HCT116 (cell line): ENCODE data around the gene STK39. TPM values are rescaled to one million over a fixed set of nuclear protein-coding genes. Genes with fewer than 3 reads are reported as not detected.

ENCODE experiments used
- ATAC-seq: fragments of 200-7000 bp; cut with Tn5 transposase; 2 replicates; pipeline ENCODE4 v1.9.1; 2020; ENCODE audit warnings: mild to moderate bottlenecking, moderate library complexity
- BruUV-seq: library from RNA; stranded (reverse); fragments of 400-500 nt; replicated peaks from 2 replicates; lab custom pipeline; 2021; lab: Mats Ljungman, UMichigan
- CTCF ChIA-PET: fragments of 300-600 bp; sonication (Branson Sonifier 250); formaldehyde crosslinking; loops from one replicate; lab custom pipeline; 2021; ENCODE audit warnings: antibody characterized with exemption; lab: Charles Lee
- POLR2A ChIA-PET: fragments of 300-600, 350-600 bp; sonication (Branson Sonifier 250); formaldehyde crosslinking; loops from one replicate; lab custom pipeline; 2021; ENCODE audit warnings: antibody characterized with exemption; lab: Charles Lee
- RAD21 ChIA-PET, 2 experiments: fragments of 300-600 bp; sonication (Branson Sonifier 250); formaldehyde crosslinking; loops; one replicate each; lab custom pipeline; 2023; ENCODE audit warnings: low total read pairs in 2 of 2; ENCODE audit not compliant: uncharacterized antibody in 2 of 2, unreplicated experiment in 2 of 2, low non-redundant PET in 1 of 2; lab: Charles Lee
- DNase-seq: peaks from one replicate; pipeline ENCODE4 v3.0.0-alpha.2; 2010; ENCODE audit warnings: low read depth, low spot score
- H2AFZ ChIP-seq: fragments of 200-600 bp; shearing (Covaris generic), sonication (generic); 2 replicates; pipeline ENCODE4 v1.6.1; 2017; ENCODE audit warnings: low read depth, mixed run types, mixed read lengths, antibody characterized with exemption, low read length; ENCODE audit not compliant: poor library complexity, severe bottlenecking
- H3K27ac ChIP-seq: 2 replicates; pipeline ENCODE4 v1.5.1; 2012; ENCODE audit warnings: low read depth, low read length
- H3K27me3 ChIP-seq: fragments of 200-600 bp; sonication (generic); 2 replicates; pipeline ENCODE4 v1.6.1; 2016; ENCODE audit warnings: mixed run types, low read length, mixed read lengths; ENCODE audit not compliant: insufficient read depth
- H3K36me3 ChIP-seq, 2 experiments: fragments of 200-500 bp in 1 of 2; fragments of 200-600 bp in 1 of 2; sonication (Bioruptor generic) in 1 of 2; sonication (generic) in 1 of 2; 2 replicates each; pipeline versions ENCODE4 v1.5.1 to v1.6.1; 2014 to 2016; ENCODE audit warnings: low read length in 2 of 2, inconsistent platforms in 1 of 2, mixed read lengths in 1 of 2, mixed run types in 1 of 2; ENCODE audit not compliant: insufficient read depth in 2 of 2, control insufficient read depth in 1 of 2
- H3K4me1 ChIP-seq, 2 experiments: fragments of 200-600 bp in 1 of 2; sonication (generic) in 1 of 2; 2 replicates each; pipeline versions ENCODE4 v1.5.1 to v1.6.1; 2012 to 2017; ENCODE audit warnings: low read length in 2 of 2, inconsistent platforms in 1 of 2, mild to moderate bottlenecking in 1 of 2, mixed read lengths in 1 of 2, mixed run types in 1 of 2, moderate library complexity in 1 of 2; ENCODE audit not compliant: insufficient read depth in 2 of 2, control insufficient read depth in 1 of 2
- H3K4me2 ChIP-seq: fragments of 200-600 bp; sonication (generic); 2 replicates; pipeline ENCODE4 v1.6.1; 2017; ENCODE audit warnings: mixed run types, low read length, mixed read lengths
- H3K4me3 ChIP-seq, 2 experiments: fragments of 200-600 bp in 1 of 2; sonication (generic) in 1 of 2; replicated peaks in 1 of 2; 2 replicates each; pipeline ENCODE4 v1.5.1; 2011 to 2016; ENCODE audit warnings: low read length in 2 of 2, control low read depth in 1 of 2, low read depth in 1 of 2, mild to moderate bottlenecking in 1 of 2, mixed read lengths in 1 of 2, mixed run types in 1 of 2
- H3K79me2 ChIP-seq: fragments of 200-600 bp; sonication (generic); 2 replicates; pipeline ENCODE4 v1.6.1; 2017; ENCODE audit warnings: mild to moderate bottlenecking, mixed run types, low read length, moderate library complexity, mixed read lengths; ENCODE audit not compliant: insufficient read depth
- H3K9ac ChIP-seq: fragments of 200-600 bp; sonication (generic); 2 replicates; pipeline ENCODE4 v1.6.1; 2016; ENCODE audit warnings: low read length, mixed read lengths
- H3K9me2 ChIP-seq: fragments of 200-600 bp; sonication (generic), shearing (Covaris generic); 2 replicates; pipeline ENCODE4 v1.6.1; 2017; ENCODE audit warnings: mixed run types, mild to moderate bottlenecking, moderate library complexity; ENCODE audit not compliant: insufficient read depth
- H3K9me3 ChIP-seq, 2 experiments: fragments of 200-500 bp in 1 of 2; fragments of 200-600 bp in 1 of 2; sonication (Bioruptor generic) in 1 of 2; sonication (generic) in 1 of 2; 2 replicates each; pipeline ENCODE4 v1.6.1; 2014 to 2017; ENCODE audit warnings: low read length in 2 of 2, mixed read lengths in 2 of 2, inconsistent platforms in 1 of 2, low read depth in 1 of 2, mild to moderate bottlenecking in 1 of 2, mixed run types in 1 of 2, moderate library complexity in 1 of 2; ENCODE audit not compliant: control insufficient read depth in 1 of 2, insufficient read depth in 1 of 2
- H4K20me1 ChIP-seq: fragments of 200-600 bp; sonication (generic), shearing (Covaris generic); 2 replicates; pipeline ENCODE4 v1.6.1; 2017; ENCODE audit warnings: mixed run types, mild to moderate bottlenecking, moderate library complexity; ENCODE audit not compliant: insufficient read depth
- ATF3 ChIP-seq: IDR thresholded peaks from 2 replicates; pipeline ENCODE4 v1.6.1; 2012
- CTCF ChIP-seq, 3 experiments: fragments of 200-600 bp in 1 of 3; sonication (generic) in 1 of 3; IDR thresholded peaks in 2 of 3; conservative IDR thresholded peaks in 1 of 3; 2 replicates each; pipeline ENCODE4 v1.5.1; 2012 to 2017; ENCODE audit warnings: low read depth in 2 of 3, low read length in 2 of 3, antibody characterized with exemption in 1 of 3, borderline replicate concordance in 1 of 3, control low read depth in 1 of 3, mild to moderate bottlenecking in 1 of 3, mixed read lengths in 1 of 3, mixed run types in 1 of 3, moderate library complexity in 1 of 3; ENCODE audit not compliant: insufficient read depth in 1 of 3
- RAD21 ChIP-seq: IDR thresholded peaks from 2 replicates; pipeline ENCODE4 v1.6.1; 2012; ENCODE audit warnings: low read depth, mild to moderate bottlenecking
- intact Hi-C: fragments of 100-400 bp; cut with micrococcal nuclease; formaldehyde crosslinking; loops from 2 replicates; pipeline ENCODE4 v1.10.0; 2022
- total RNA-seq: library from RNA; stranded (reverse); gene quantifications from one replicate; pipeline ENCODE4 v1.2.1, GENCODE V29; 2021; ENCODE audit not compliant: unreplicated experiment

STK39 gene
- total RNA-seq, 1 experiment from 2014 or later = 118 TPM

- peak; percentile 15 to 31 (median 23); a peak in 2 of 6 replicates for TF ChIP-seq CTCF (IDR thresholded peaks at IDR 0.05 in 2 of 3, conservative IDR thresholded peaks at IDR 0.05 in 1 of 3; ENCODE audit: borderline replicate concordance in 1 of 3, insufficient read depth in 1 of 3, low read depth in 2 of 3, low read length in 2 of 3)
- peak; percentile 20; the same call in 1 of the 2 replicates for TF ChIP-seq ATF3
Measured at GRCh38 chr2:168254158-168254935, 7.0 kb upstream of the STK39 start (continued).

- no peak overlapping the region for H3K27ac ChIP-seq
- H3K27me3 ChIP-seq = no peaks in the 10 kb centered on the region
- H3K79me2 ChIP-seq = no peaks in the 10 kb centered on the region; the same call in 1 of the 2 replicates
- no peaks in the 10 kb centered on the region for H3K36me3 ChIP-seq
- POLR2A ChIA-PET = no interaction called here
- no peak for TF ChIP-seq RAD21
- RAD21 ChIA-PET = no interaction called here
- no TSS peak for BruUV-seq
- intact Hi-C loops = no loop called here
- CTCF ChIA-PET = interaction anchor here (1.2 kb wide), 1 partner anchor 134 kb away, joined by 4 read pairs; no protein-coding TSS in a partner anchor
- H3K9me2 ChIP-seq = no peaks in the 10 kb centered on the region
- H3K4me1 ChIP-seq = peaks cover 20 to 33% of the 10 kb centered on the region in 2 experiments
- no peak for ATAC-seq
- no peak overlapping the region for H3K4me2 ChIP-seq
- H3K4me3 ChIP-seq = no peak overlapping the region
- H4K20me1 ChIP-seq = no peaks in the 10 kb centered on the region
- H3K9me3 ChIP-seq = no peaks in the 10 kb centered on the region; a peak in 1 of 4 replicates
- no peak for DNase-seq
- H2AFZ ChIP-seq = no peak overlapping the region
- H3K9ac ChIP-seq = no peak overlapping the region
Measured at GRCh38 chr2:168253379-168253778, 6.0 kb upstream of the STK39 start.
